HG03159 (cell line): ENCODE results near the gene MSI1.

ENCODE experiments used
- ATAC-seq: cut with Tn5 transposase; IDR thresholded peaks from one replicate; pipeline ENCODE4 v1.9.1; 2021; ENCODE audit warnings: mild to moderate bottlenecking, moderate library complexity; ENCODE audit not compliant: unreplicated experiment

Gene MSI1

DNA sequence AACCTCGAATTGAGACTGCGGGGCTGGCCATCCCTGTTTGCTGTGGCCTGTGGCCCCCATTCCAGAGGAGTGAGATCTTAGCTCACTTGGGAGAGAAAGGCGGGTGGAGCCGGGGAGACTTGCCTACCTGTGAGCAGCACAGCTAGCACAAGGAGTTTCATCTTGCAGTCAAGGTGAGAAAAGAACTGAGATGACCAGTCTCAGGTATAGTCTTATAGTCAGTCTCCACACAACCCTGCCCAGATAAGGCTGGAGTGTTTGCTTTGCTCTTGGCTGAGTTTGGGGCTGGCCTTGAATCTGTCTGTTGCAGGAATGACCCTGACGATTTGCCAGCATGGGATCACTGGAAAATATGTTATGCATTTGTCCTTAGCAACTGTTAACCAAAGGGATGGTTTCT is 41.4 kb downstream of the MSI1 start, which contains the start of gene PLA2G1B:
TSS of gene PLA2G1B (minus strand) at position 187 of the 400 bp plus-strand sequence. CDS start at position 161, 26 bp downstream.
- ATAC-seq, result no peak

DNA sequence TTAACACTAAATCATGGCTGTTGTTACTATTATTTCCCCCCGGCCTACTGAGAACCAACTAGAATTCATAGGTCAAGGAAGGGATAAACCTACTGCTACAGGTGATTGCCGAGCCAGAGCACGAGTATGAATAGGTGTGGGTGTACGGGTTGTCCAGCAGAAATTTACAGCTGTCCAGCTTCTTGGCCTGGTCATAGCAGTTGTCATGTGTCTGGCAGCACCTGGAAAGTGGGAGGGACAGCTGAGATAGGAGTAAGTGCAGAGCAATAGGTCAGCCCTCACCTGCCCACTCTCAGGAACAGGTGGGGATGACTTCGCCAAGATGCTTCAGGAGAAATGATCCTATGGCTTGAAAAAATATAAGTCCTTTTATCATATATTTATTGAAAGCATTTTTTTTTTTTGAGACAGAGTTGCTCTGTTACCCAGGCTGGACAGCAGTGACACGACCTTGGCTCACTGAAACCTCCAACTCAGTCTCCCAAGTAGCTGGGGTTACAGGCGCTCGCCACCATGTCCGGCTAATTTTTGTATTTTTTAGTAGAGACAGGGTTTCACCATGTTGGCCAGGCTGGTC is 44.0 kb downstream of the MSI1 start:
- no peak for ATAC-seq

DNA sequence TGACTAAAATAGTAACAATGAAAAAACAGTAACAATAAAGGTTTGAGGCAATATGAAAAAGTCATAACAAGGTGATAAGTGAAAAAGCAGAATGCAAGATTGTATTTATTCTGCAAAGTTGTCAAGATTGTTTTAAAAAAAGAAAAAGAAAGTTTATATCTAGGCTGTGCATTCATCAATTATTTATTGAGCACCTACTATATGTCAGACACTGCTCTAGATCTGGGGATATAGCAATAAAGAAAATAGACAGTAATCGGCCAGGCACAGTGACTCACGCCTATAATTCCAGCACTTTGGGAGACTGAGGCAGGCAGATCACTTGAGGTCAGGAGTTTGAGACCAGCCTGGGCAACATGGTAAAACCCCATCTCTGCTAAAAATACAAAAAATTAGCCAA is 45.2 kb downstream of the MSI1 start:
- no peak for ATAC-seq

DNA sequence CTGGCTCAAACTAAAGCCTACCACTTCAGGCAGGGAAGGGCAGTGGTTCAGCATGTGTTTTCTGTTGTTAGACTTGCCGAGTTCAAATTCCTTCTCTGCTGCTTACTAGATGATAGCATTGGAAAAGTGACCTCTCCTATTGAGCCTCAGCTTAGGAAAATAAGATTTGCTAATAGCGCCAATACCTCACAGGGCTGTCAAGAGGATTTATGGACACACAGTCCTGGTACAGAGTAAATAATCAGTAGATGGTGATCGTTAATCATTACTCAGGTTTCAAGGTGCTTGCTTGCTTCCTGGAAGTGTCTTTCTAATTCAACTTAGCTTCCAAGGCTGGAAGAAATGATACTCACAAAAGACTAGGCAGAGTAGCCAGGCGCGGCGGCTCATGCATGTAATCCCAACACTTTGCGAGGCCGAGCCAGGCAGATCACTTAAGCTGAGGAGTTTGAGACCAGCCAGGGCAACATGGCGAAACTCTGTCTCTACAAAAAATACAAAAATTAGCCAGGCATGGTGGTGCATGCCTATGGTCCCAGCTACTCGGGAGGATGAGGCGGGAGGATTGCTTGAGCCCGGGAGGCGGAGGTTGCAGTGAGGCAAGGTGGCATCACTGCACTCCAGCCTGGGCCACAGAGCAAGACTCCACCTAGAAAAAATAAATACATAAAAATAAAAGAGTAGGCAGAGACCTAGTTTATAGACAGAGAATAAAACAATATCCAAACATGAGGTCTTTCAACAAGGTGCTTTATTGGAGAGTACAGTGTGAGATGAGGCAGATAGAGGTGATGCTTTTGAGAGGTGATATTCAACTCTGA is 47.4 kb downstream of the MSI1 start:
- no peak for ATAC-seq

- ATAC-seq, result peak; percentile 99
These were observed 51.5 kb downstream of the MSI1 start for GRCh38 chr12:120317224-120318105.

GRCh38 chr12:120316798-120317223 is 52.2 kb downstream of the MSI1 start:
- no peak for ATAC-seq

- ATAC-seq, result no peak
These were observed 54.7 kb downstream of the MSI1 start for GRCh38 chr12:120314220-120314619.

DNA sequence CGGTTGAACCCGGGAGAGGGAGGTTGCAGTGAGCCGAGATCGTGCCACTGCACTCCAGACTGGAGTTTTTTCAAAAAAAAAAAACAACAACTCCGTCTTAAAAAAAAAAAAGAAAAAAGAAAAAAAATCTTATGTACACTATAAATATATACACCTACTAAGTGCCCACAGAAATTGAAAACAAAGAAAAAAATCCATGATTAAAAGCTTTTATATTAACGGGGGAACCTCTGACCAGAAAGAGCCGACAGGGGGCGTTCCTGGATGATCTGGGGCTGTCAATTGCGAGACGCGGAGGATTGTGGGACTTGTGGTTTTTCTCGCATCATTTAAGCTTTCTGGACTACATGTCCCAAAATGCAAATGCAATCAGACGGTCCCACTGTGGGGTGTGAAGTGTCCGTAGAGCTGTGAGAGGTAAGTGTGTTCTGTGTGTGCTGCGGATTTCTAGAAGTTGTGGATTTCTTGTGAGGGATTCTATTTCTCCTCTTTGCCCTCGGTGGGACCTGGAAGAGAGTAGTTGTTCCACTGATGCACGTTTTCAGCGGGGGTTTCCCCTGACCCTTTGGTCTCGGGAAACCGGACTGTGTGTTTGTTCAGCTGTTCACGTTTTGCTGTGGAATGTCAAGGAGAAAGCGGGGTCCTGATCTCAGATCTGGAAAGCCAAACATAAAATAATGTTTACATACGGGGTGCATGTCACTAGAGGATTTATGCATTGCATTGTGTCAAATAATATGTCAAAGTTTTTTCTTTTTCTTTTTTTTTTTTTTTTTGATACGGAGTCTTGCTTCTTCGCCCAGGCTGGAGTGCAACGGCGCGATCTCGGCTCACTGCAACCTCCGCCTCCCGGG is 66.8 kb downstream of the MSI1 start, which contains the start of gene SIRT4:
TSS of gene SIRT4 (plus strand) at position 360 of the 854 bp plus-strand sequence. CDS start 1,241 bp downstream, outside the sequence.
- peak; percentile 93 for ATAC-seq

GRCh38 chr12:120292661-120293531 is 76.1 kb downstream of the MSI1 start, which contains the start of gene RNU4-1:
Gene RNU4-1 (minus strand): TSS chr12:120293237.
- ATAC-seq, result peak; percentile 50

- ATAC-seq, result peak; percentile 2
These were observed 76.6 kb downstream of the MSI1 start for GRCh38 chr12:120292411-120292660.
